Fibroblast of lung (primary cell): ENCODE results near the gene PSD2.

Experiments
- EZH2 ChIP-seq: IDR thresholded peaks from 2 replicates; pipeline ENCODE4 v1.5.1; 2012; ENCODE audit warnings: low read length, control low read depth, mild to moderate bottlenecking; ENCODE audit errors: missing control alignments
- TF ChIP-seq, protein P1 (sequence below), 2 donors: IDR thresholded peaks in 1 of 2; conservative IDR thresholded peaks in 1 of 2; 1 replicate in 1 of 2; 2 replicates in 1 of 2; pipeline ENCODE4 v1.5.1; 2011 to 2012; ENCODE audit warnings: low read length in 2 of 2, control low read depth in 1 of 2, inconsistent platforms in 1 of 2, low read depth in 1 of 2, mild to moderate bottlenecking in 1 of 2

DNA sequence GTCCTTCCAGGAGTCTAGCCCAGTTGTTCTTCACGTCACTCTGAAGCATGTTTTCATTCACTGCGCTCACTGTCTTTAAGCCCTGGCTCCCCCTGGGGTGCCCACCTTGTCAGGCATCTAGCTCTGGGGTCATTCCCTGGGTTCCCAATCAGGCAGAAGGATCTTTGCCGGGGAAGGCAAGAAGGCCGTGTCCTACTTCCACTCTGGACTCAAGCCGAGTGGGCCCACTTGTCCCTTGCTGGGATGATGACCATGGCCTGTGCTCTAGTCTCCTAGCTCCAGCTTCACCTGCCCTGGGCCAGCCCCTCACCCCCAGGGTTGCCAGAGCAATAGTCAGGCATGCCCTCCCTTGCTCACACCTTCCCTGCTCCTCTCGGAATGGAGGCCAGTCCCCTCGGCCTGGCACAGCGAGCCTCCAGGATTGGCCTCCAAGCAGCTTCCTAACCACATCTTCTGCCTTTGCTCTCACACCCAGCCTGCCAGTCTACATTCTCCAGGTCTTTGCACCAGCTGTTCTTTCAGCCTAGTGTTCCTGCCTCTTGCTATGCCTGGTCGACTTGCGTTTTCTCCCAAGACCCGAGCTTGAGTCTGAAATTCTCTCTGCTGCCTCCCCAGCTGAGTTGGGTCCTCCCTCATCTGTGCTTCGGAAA, 32.2 kb upstream of the PSD2 start:
- TF ChIP-seq, protein P1, sequence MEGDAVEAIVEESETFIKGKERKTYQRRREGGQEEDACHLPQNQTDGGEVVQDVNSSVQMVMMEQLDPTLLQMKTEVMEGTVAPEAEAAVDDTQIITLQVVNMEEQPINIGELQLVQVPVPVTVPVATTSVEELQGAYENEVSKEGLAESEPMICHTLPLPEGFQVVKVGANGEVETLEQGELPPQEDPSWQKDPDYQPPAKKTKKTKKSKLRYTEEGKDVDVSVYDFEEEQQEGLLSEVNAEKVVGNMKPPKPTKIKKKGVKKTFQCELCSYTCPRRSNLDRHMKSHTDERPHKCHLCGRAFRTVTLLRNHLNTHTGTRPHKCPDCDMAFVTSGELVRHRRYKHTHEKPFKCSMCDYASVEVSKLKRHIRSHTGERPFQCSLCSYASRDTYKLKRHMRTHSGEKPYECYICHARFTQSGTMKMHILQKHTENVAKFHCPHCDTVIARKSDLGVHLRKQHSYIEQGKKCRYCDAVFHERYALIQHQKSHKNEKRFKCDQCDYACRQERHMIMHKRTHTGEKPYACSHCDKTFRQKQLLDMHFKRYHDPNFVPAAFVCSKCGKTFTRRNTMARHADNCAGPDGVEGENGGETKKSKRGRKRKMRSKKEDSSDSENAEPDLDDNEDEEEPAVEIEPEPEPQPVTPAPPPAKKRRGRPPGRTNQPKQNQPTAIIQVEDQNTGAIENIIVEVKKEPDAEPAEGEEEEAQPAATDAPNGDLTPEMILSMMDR (conservative IDR thresholded peaks at IDR 0.05 in 1 of 2, IDR thresholded peaks at IDR 0.05 in 1 of 2; ENCODE audit: low read depth in 1 of 2, low read length in 2 of 2), result no peak
- TF ChIP-seq EZH2, result no peak
